GM12878 (cell line): Measurements from ENCODE around the gene PRUNE2.

Experiments used
- CHD1 ChIP-seq: IDR thresholded peaks from 2 replicates; pipeline ENCODE4 v1.6.1; 2012; ENCODE audit warnings: low read depth, low read length, improper control_type of control experiment
- ZNF24 ChIP-seq: fragments of 450-650 bp; IDR thresholded peaks from 2 replicates; pipeline ENCODE4 v1.6.1; 2017; ENCODE audit warnings: antibody characterized with exemption, mild to moderate bottlenecking
- ZNF384 ChIP-seq: IDR thresholded peaks from 2 replicates; pipeline ENCODE4 v1.6.1; 2012; ENCODE audit warnings: low read depth, mild to moderate bottlenecking, low read length, improper control_type of control experiment, borderline replicate concordance

DNA sequence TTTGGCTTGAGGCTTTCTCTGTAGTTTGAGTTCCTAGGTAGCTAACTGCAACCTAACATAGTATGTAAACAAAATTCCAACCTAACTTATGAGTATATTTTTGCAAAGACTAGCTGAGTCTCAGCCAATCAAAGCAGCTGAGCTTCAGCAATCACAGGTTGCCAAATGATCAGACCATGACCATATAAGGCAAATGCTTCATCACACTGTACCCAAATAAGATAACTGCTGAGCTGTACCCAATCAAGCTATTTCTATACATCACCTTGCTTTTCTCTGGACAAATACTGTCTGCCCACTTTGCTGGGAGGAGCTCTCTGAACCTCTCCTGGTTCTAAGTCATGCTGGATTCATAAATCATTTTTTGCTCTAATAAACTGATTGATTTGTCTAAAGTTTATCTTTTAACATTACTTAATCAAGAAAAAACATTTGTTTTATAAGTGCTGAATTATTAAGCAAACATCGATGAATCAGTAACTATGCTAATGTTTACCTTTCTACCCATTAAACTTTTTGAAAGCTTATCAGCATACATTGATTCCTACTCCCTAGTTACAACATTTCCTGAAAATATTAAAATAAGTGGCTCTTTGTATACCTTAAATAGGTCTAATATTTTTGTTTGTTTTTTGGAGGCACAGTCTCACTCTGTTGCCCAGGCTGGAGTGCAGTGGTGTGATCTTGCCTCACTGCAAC is 271.4 kb downstream of the PRUNE2 start:
- no peak for TF ChIP-seq CHD1
- TF ChIP-seq ZNF384 = no peak
- no peak for TF ChIP-seq ZNF24
